Endodermal cell (in vitro differentiated cells): ENCODE measurements around the gene ERBB4. TPM values are rescaled to one million over a fixed set of nuclear protein-coding genes. Genes with fewer than 3 reads are reported as not detected.

Experiments
- DNase-seq: peaks from one replicate; pipeline ENCODE4 v3.0.0-alpha.2; 2017
- H3K27ac ChIP-seq: 2 replicates; pipeline ENCODE4 v1.5.1; 2013; ENCODE audit warnings: mild to moderate bottlenecking, low read depth, low read length, moderate library complexity
- H3K27me3 ChIP-seq: 2 replicates; pipeline ENCODE4 v1.6.1; 2013; ENCODE audit warnings: mild to moderate bottlenecking, low read length, moderate library complexity; ENCODE audit not compliant: insufficient read depth, control insufficient read depth, poor library complexity, severe bottlenecking
- H3K36me3 ChIP-seq: 2 replicates; pipeline ENCODE4 v1.7.0; 2013; ENCODE audit warnings: mild to moderate bottlenecking, low read length, moderate library complexity; ENCODE audit not compliant: control insufficient read depth, insufficient read depth
- H3K4me1 ChIP-seq: one replicate; pipeline ENCODE4 v1.7.0; 2013; ENCODE audit warnings: low read length; ENCODE audit not compliant: control insufficient read depth, insufficient read depth
- H3K4me3 ChIP-seq: 2 replicates; pipeline ENCODE4 v1.5.1; 2013; ENCODE audit warnings: mild to moderate bottlenecking, low read length, moderate library complexity
- H3K9ac ChIP-seq: 2 replicates; pipeline ENCODE4 v1.6.1; 2013; ENCODE audit warnings: mild to moderate bottlenecking, low read length, moderate library complexity; ENCODE audit not compliant: poor library complexity, severe bottlenecking; ENCODE audit errors: extremely low read depth
- H3K9me3 ChIP-seq: 2 replicates; pipeline ENCODE4 v1.6.1; 2013; ENCODE audit warnings: mild to moderate bottlenecking, low read length, moderate library complexity; ENCODE audit not compliant: control insufficient read depth
- H3K27ac Mint-ChIP-seq: 2 replicates; pipeline ENCODE4 v1.8.0; 2020; ENCODE audit warnings: mixed read lengths
- H3K27me3 Mint-ChIP-seq: 2 replicates; pipeline ENCODE4 v1.8.0; 2021; ENCODE audit warnings: mild to moderate bottlenecking, mixed read lengths; ENCODE audit not compliant: insufficient read depth
- H3K36me3 Mint-ChIP-seq: 2 replicates; pipeline ENCODE4 v1.8.0; 2020; ENCODE audit warnings: low read depth, mixed read lengths
- H3K4me1 Mint-ChIP-seq: 2 replicates; pipeline ENCODE4 v1.8.0; 2020; ENCODE audit warnings: mixed read lengths
- H3K4me3 Mint-ChIP-seq: 2 replicates; pipeline ENCODE4 v1.8.0; 2020; ENCODE audit warnings: mild to moderate bottlenecking, moderate library complexity, mixed read lengths
- H3K9me3 Mint-ChIP-seq: 2 replicates; pipeline ENCODE4 v1.8.0; 2020; ENCODE audit warnings: mild to moderate bottlenecking, mixed read lengths
- WGBS, 2 experiments: methylation state at CpG; one replicate each; pipeline versions ENCODE4 v1.1.5 to v1.1.7; 2013; ENCODE audit warnings: missing lambda C conversion rate in 2 of 2, mixed read lengths in 1 of 2; ENCODE audit not compliant: insufficient coverage in 1 of 2, insufficient read length in 1 of 2; 5-methylcytosine and 5-hydroxymethylcytosine counted together
- total RNA-seq, 2 donors: library from RNA; stranded (reverse); fragmentation: NEBNext Ultra II Directional in 1 of 2; extraction: Animal tissue kit (Norgen Biotek cat#: 25700) in 1 of 2; gene quantifications; 2 replicates in 1 of 2; 3 replicates in 1 of 2; pipeline ENCODE4 v1.2.1, GENCODE V29; 2021
- TF ChIP-seq, protein P1 (sequence below): fragments of 200-600 bp; sonication (generic); conservative IDR thresholded peaks from 2 replicates; pipeline ENCODE4 v1.5.0; 2021; ENCODE audit warnings: antibody characterized with exemption, mild to moderate bottlenecking

Gene ERBB4
- total RNA-seq, 2 donors from 2014 or later: 154 to 158 TPM

DNA sequence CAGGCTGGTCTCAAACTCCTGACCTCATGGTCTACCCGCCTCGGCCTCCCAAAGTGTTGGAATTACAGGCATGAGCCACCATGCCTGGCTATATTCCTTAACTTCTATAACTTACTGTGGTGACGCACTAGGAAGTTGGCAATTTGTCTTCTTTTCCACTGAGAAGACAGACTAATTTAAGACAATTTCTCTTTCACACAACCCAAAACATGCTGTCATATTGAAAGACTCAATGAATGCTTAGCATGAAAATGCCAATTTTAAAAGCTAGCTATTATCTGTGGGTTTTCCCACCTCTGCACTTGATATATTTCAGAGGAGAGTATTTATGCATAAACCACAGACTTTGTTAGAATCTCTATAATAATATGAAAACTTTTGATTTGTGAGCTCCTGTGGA is 84.5 kb downstream of the ERBB4 start:
- H3K4me3 ChIP-seq: no peak overlapping the region
- Mint-ChIP-seq H3K4me1 (peaks cover 2% of the 10 kb centered on the region), H3K36me3 (no peaks in the 10 kb centered on the region), H3K9me3 (no peaks in the 10 kb centered on the region), H3K27me3 (peaks cover 3% of the 10 kb centered on the region), H3K27ac (no peak overlapping the region), H3K4me3 (no peak overlapping the region)
- no peaks in the 10 kb centered on the region for H3K27me3 ChIP-seq
- H3K9ac ChIP-seq: no peak overlapping the region
- DNase-seq: no peak
- no peaks in the 10 kb centered on the region for H3K4me1 ChIP-seq
- no peaks in the 10 kb centered on the region for H3K9me3 ChIP-seq
- no peak overlapping the region for H3K27ac ChIP-seq
- 93 to 100% methylated on average over 2 to 3 of the region's 3 CpGs for WGBS, 2 experiments
- no peaks in the 10 kb centered on the region for H3K36me3 ChIP-seq
- TF ChIP-seq, protein P1, sequence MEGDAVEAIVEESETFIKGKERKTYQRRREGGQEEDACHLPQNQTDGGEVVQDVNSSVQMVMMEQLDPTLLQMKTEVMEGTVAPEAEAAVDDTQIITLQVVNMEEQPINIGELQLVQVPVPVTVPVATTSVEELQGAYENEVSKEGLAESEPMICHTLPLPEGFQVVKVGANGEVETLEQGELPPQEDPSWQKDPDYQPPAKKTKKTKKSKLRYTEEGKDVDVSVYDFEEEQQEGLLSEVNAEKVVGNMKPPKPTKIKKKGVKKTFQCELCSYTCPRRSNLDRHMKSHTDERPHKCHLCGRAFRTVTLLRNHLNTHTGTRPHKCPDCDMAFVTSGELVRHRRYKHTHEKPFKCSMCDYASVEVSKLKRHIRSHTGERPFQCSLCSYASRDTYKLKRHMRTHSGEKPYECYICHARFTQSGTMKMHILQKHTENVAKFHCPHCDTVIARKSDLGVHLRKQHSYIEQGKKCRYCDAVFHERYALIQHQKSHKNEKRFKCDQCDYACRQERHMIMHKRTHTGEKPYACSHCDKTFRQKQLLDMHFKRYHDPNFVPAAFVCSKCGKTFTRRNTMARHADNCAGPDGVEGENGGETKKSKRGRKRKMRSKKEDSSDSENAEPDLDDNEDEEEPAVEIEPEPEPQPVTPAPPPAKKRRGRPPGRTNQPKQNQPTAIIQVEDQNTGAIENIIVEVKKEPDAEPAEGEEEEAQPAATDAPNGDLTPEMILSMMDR: no peak

DNA sequence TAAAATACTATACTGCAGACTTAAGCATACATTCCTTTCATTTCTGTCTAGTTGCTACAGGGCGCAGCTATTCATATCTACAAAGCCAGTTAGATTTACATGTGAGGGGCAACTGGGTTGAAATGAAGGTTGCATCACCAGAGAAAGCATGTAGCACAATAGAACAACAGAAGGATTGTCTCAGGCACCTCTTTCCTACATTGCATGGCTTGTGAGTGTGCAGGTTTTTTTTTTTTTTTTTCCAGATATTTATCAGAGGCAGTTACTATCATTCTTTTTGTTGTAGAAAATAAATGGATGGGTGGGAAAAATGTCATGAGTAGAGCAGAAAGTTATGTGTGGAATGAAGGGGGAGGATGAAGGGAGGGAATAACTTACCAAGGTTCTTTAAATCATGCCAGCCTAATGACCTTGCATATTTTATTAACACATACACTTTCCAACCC is 86.8 kb downstream of the ERBB4 start:
- Mint-ChIP-seq H3K27ac (peak overlapping the region; percentile 69), H3K4me1 (peaks cover 2% of the 10 kb centered on the region), H3K4me3 (no peak overlapping the region), H3K27me3 (peaks cover 3% of the 10 kb centered on the region), H3K36me3 (no peaks in the 10 kb centered on the region), H3K9me3 (no peaks in the 10 kb centered on the region)
- no peaks in the 10 kb centered on the region for H3K27me3 ChIP-seq
- no peak overlapping the region for H3K4me3 ChIP-seq
- H3K4me1 ChIP-seq: no peaks in the 10 kb centered on the region
- no peak for DNase-seq
- 35% methylated on average over 1 of the region's 1 CpG; no CpG with 5 or more reads in 1 of the 2 experiments for WGBS, 2 experiments
- no peak overlapping the region for H3K9ac ChIP-seq
- TF ChIP-seq, protein P1: no peak
- H3K9me3 ChIP-seq: no peaks in the 10 kb centered on the region
- peak overlapping the region; percentile 84 for H3K27ac ChIP-seq
- no peaks in the 10 kb centered on the region for H3K36me3 ChIP-seq

DNA sequence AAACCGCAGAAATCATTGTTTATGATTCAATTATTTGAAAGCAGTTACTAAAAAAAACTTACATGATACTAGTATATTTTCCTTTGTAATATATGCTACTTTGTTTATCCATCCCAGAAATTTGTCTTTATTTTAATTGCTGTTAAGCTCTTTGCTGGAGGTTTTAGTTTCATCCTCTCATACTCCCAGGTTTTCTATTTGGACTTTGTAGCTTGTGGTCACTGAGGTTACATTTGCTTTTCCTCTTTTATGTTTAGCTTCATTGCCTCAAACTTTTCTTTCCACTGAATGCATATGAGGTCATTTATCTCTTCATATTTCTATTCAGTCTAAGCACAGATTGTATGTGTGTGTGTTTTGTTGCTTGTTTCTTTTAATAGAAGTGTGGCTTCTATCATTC is 89.9 kb downstream of the ERBB4 start:
- no peak for DNase-seq
- no peak overlapping the region for H3K4me3 ChIP-seq
- H3K36me3 Mint-ChIP-seq: no peaks in the 10 kb centered on the region
- no peak overlapping the region for H3K27ac ChIP-seq
- H3K9me3 ChIP-seq: no peaks in the 10 kb centered on the region
- no CpG with 5 or more reads among the region's 1 CpG for WGBS, 2 experiments
- no peaks in the 10 kb centered on the region for H3K27me3 Mint-ChIP-seq
- no peak overlapping the region for H3K4me3 Mint-ChIP-seq
- H3K4me1 Mint-ChIP-seq: no peaks in the 10 kb centered on the region
- no peaks in the 10 kb centered on the region for H3K27me3 ChIP-seq
- H3K9me3 Mint-ChIP-seq: no peaks in the 10 kb centered on the region
- no peaks in the 10 kb centered on the region for H3K36me3 ChIP-seq
- no peaks in the 10 kb centered on the region for H3K4me1 ChIP-seq
- H3K9ac ChIP-seq: no peak overlapping the region
- H3K27ac Mint-ChIP-seq: no peak overlapping the region
- TF ChIP-seq, protein P1: no peak
